ENCODE measurements around the gene PODXL. TPM values are rescaled to one million over a fixed set of nuclear protein-coding genes. Genes with fewer than 3 reads are reported as not detected.

Gene PODXL
- total and polyA plus RNA-seq, 2 donors (not counting 3 experiments of a cell fraction or from before 2014, with no cell fraction given) = 86.4 to 156 TPM

DNA sequence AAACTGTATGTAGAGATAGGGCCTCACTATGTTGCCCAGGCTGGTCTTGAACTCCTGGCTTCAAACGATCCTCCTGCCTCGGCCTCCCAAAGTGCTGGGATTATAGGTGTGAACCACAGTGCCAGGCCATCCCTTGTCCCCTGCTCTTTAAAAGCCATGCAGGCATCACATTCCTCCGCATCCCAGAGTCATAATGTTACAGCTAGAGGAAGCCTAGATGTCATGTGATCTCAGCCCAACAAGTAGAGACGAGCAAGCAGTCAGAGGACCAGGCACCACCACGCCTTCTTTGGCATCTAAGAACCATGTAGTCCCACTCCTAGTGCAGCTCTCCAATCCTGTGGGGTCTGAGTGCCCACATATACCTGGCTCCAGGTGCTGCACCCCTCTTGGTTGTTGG is 13.1 kb downstream of the PODXL start:
- no peak overlapping the region for H3K27ac ChIP-seq (ENCODE audit: insufficient read depth, low read depth, low read length)
- H3K79me2 ChIP-seq (ENCODE audit: control insufficient read depth, insufficient read depth, low read length) = peaks cover 88% of the 10 kb centered on the region
- FAIRE-seq = peak; percentile 56
- DNase-seq (ENCODE audit: low read depth, low spot score) = no peak
- dilution Hi-C loops (cut with MboI; ENCODE audit: extremely low pct_ligation_motif_present, low sequenced_read_pairs) = no loop called here
- no peak overlapping the region for H3K9ac ChIP-seq (replicated peaks; ENCODE audit: extremely low read depth, insufficient read depth, low read length)
- H3K4me3 ChIP-seq (replicated peaks in 1 of 3; ENCODE audit: insufficient read depth in 1 of 3, low read depth in 1 of 3, low read length in 3 of 3) = no peak overlapping the region
- no peaks in the 10 kb centered on the region for H4K20me1 ChIP-seq (replicated peaks; ENCODE audit: control insufficient read depth, extremely low read depth, insufficient read depth, low read length)
- H3K4me1 ChIP-seq (ENCODE audit: control insufficient read depth, extremely low read depth, insufficient read depth, low read length) = peaks cover 54% of the 10 kb centered on the region
- BruUV-seq (replicated peaks) = no TSS peak
- TF ChIP-seq, protein P1, sequence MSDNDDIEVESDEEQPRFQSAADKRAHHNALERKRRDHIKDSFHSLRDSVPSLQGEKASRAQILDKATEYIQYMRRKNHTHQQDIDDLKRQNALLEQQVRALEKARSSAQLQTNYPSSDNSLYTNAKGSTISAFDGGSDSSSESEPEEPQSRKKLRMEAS (IDR thresholded peaks at IDR 0.05; ENCODE audit: insufficient read depth, insufficient read length) = no peak
- TF ChIP-seq POLR2AphosphoS5 (IDR thresholded peaks at IDR 0.05; ENCODE audit: insufficient read depth, low read depth, low read length) = no peak
- no peak for TF ChIP-seq JUN (IDR thresholded peaks at IDR 0.05; ENCODE audit: borderline replicate concordance, insufficient read depth, insufficient read length, low read depth)
- TF ChIP-seq EZH2 (IDR thresholded peaks at IDR 0.05; ENCODE audit: borderline replicate concordance, low read depth, low read length, severe bottlenecking) = no peak
- TF ChIP-seq MYC (IDR thresholded peaks at IDR 0.05; ENCODE audit: low read depth, low read length) = no peak
- TF ChIP-seq POLR2A (IDR thresholded peaks at IDR 0.05; ENCODE audit: low read depth, low read length) = no peak
- no peak for TF ChIP-seq FOS (IDR thresholded peaks at IDR 0.05; ENCODE audit: borderline replicate concordance, insufficient read depth, low read length)
- TF ChIP-seq, protein P2, sequence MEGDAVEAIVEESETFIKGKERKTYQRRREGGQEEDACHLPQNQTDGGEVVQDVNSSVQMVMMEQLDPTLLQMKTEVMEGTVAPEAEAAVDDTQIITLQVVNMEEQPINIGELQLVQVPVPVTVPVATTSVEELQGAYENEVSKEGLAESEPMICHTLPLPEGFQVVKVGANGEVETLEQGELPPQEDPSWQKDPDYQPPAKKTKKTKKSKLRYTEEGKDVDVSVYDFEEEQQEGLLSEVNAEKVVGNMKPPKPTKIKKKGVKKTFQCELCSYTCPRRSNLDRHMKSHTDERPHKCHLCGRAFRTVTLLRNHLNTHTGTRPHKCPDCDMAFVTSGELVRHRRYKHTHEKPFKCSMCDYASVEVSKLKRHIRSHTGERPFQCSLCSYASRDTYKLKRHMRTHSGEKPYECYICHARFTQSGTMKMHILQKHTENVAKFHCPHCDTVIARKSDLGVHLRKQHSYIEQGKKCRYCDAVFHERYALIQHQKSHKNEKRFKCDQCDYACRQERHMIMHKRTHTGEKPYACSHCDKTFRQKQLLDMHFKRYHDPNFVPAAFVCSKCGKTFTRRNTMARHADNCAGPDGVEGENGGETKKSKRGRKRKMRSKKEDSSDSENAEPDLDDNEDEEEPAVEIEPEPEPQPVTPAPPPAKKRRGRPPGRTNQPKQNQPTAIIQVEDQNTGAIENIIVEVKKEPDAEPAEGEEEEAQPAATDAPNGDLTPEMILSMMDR (IDR thresholded peaks at IDR 0.05; ENCODE audit: extremely low read depth in 1 of 2, insufficient read depth in 1 of 2, low read depth in 1 of 2, low read length in 2 of 2) = no peak
- TF ChIP-seq GATA2 (IDR thresholded peaks at IDR 0.05; ENCODE audit: insufficient read depth, insufficient read length, low read depth, low read length) = no peak
- ChIA-PET POLR2A (interaction anchor here (1.3 kb wide), 1 partner anchor 10 kb away, joined by 3 read pairs; no protein-coding TSS in a partner anchor), CTCF (interaction anchor here (1.0 to 4.7 kb wide), 4 partner anchors 10 to 111 kb away, joined by 3 to 29 read pairs (median 14); no protein-coding TSS in a partner anchor)
- H2AFZ ChIP-seq (ENCODE audit: low read depth, low read length) = no peak overlapping the region
- no peaks in the 10 kb centered on the region for H3K27me3 ChIP-seq (ENCODE audit: control insufficient read depth in 2 of 2, insufficient read depth in 2 of 2, low read length in 2 of 2)
- H3K9me3 ChIP-seq (replicated peaks; ENCODE audit: control insufficient read depth, insufficient read depth, low read length) = no peaks in the 10 kb centered on the region
- intact Hi-C loops (cut with micrococcal nuclease) = no loop called here
- H3K9me1 ChIP-seq (replicated peaks; ENCODE audit: control insufficient read depth, extremely low read depth, insufficient read depth, low read length) = no peaks in the 10 kb centered on the region
- no peaks in the 10 kb centered on the region for H3K36me3 ChIP-seq (ENCODE audit: control insufficient read depth in 2 of 2, extremely low read depth in 1 of 2, insufficient read depth in 2 of 2, low read length in 2 of 2)
- H3K4me2 ChIP-seq (ENCODE audit: insufficient read depth, low read length) = no peak overlapping the region

Data from endothelial cell of umbilical vein (primary cell).